Fibroblast of lung (primary cell): ENCODE results near the gene GPHN.

Experiments
- CTCF ChIP-seq, 2 donors: IDR thresholded peaks in 1 of 2; conservative IDR thresholded peaks in 1 of 2; 1 replicate in 1 of 2; 2 replicates in 1 of 2; pipeline ENCODE4 v1.5.1; 2011 to 2012; ENCODE audit warnings: low read length in 2 of 2, control low read depth in 1 of 2, inconsistent platforms in 1 of 2, low read depth in 1 of 2, mild to moderate bottlenecking in 1 of 2
- EZH2 ChIP-seq: IDR thresholded peaks from 2 replicates; pipeline ENCODE4 v1.5.1; 2012; ENCODE audit warnings: low read length, control low read depth, mild to moderate bottlenecking; ENCODE audit errors: missing control alignments

DNA sequence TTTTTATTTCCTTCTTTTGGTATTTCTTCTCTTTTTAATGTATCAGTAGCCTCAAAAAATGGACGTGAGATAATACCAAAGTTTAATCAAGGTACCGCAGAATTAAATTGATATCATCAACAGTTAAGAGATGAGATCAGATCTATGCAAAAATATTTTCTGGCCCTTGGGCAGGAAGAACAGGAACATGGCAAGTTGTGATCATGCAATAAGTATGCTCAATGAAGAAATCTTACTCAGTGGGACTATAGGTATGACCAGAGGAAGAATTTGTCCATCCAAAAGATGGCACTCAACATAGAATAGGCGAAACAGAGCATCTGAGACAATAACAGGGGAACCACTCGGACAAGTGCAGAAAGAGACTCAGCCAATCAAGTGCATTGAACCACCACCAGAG is 680.4 kb downstream of the GPHN start:
- TF ChIP-seq CTCF (conservative IDR thresholded peaks at IDR 0.05 in 1 of 2, IDR thresholded peaks at IDR 0.05 in 1 of 2; ENCODE audit: low read depth in 1 of 2, low read length in 2 of 2) (no peak), EZH2 (no peak)
